WTC11 (cell line): ENCODE data around the gene TNFAIP3. TPM values are rescaled to one million over a fixed set of nuclear protein-coding genes. Genes with fewer than 3 reads are reported as not detected.

Source experiments
- ATAC-seq: fragments of 200-7000 bp; cut with Tn5 transposase; 2 replicates; pipeline ENCODE4 v1.10.0; 2021; ENCODE audit warnings: mild to moderate bottlenecking, moderate library complexity
- CTCF ChIA-PET: fragments of 300-600 bp; sonication (Branson Sonifier 250); formaldehyde crosslinking; loops from one replicate; lab custom pipeline; 2021; ENCODE audit warnings: antibody characterized with exemption; lab: Charles Lee
- POLR2A ChIA-PET: fragments of 350-600 bp; sonication (Branson Sonifier 250); formaldehyde crosslinking; loops from one replicate; lab custom pipeline; 2021; ENCODE audit warnings: antibody characterized with exemption; lab: Charles Lee
- DNase-seq: peaks from one replicate; pipeline ENCODE4 v3.0.0; 2021; ENCODE audit warnings: low spot score
- H3K27ac Mint-ChIP-seq: 2 replicates; pipeline ENCODE4 v1.8.0; 2021; ENCODE audit warnings: mixed read lengths
- H3K27me3 Mint-ChIP-seq: 2 replicates; pipeline ENCODE4 v1.8.0; 2021; ENCODE audit warnings: low read depth, mild to moderate bottlenecking, moderate library complexity, mixed read lengths
- H3K36me3 Mint-ChIP-seq: 2 replicates; pipeline ENCODE4 v1.8.0; 2021; ENCODE audit warnings: mixed read lengths
- H3K4me1 Mint-ChIP-seq: 2 replicates; pipeline ENCODE4 v1.8.0; 2022; ENCODE audit warnings: mixed read lengths
- H3K4me3 Mint-ChIP-seq: 2 replicates; pipeline ENCODE4 v1.8.0; 2021; ENCODE audit warnings: mild to moderate bottlenecking, moderate library complexity, mixed read lengths
- H3K9me3 Mint-ChIP-seq: 2 replicates; pipeline ENCODE4 v1.8.0; 2021; ENCODE audit warnings: mixed read lengths
- CREB1 ChIP-seq: sonication (generic); formaldehyde crosslinking; IDR thresholded peaks from 2 replicates; pipeline ENCODE4 v1.8.0; 2023; ENCODE audit warnings: mild to moderate bottlenecking, missing genetic modification reagents
- ELF4 ChIP-seq: sonication (generic); formaldehyde crosslinking; IDR thresholded peaks from 2 replicates; pipeline ENCODE4 v1.8.1; 2022; ENCODE audit warnings: low read depth, mild to moderate bottlenecking, moderate library complexity, missing genetic modification reagents
- KAT7 ChIP-seq: sonication (generic); formaldehyde crosslinking; IDR thresholded peaks from 2 replicates; pipeline ENCODE4 v1.8.1; 2023; ENCODE audit warnings: missing genetic modification reagents, mild to moderate bottlenecking, borderline replicate concordance
- NFYB ChIP-seq: sonication (generic); formaldehyde crosslinking; conservative IDR thresholded peaks from 2 replicates; pipeline ENCODE4 v1.8.0; 2022; ENCODE audit warnings: low read depth, missing genetic modification reagents
- SMAD3 ChIP-seq: sonication (generic); formaldehyde crosslinking; IDR thresholded peaks from 2 replicates; pipeline ENCODE4 v1.8.0; 2022; ENCODE audit warnings: missing genetic modification reagents, mild to moderate bottlenecking, borderline replicate concordance
- SP1 ChIP-seq: sonication (generic); formaldehyde crosslinking; conservative IDR thresholded peaks from 2 replicates; pipeline ENCODE4 v1.8.1; 2022; ENCODE audit warnings: missing genetic modification reagents
- TEAD1 ChIP-seq: sonication (generic); formaldehyde crosslinking; IDR thresholded peaks from 2 replicates; pipeline ENCODE4 v1.8.0; 2022; ENCODE audit warnings: mild to moderate bottlenecking, missing genetic modification reagents
- TP53 ChIP-seq: sonication (generic); formaldehyde crosslinking; IDR thresholded peaks from 2 replicates; pipeline ENCODE4 v1.8.1; 2023; ENCODE audit warnings: mild to moderate bottlenecking, missing genetic modification reagents
- ZBTB21 ChIP-seq: sonication (generic); formaldehyde crosslinking; IDR thresholded peaks from 2 replicates; pipeline ENCODE4 v1.8.1; 2023; ENCODE audit warnings: mild to moderate bottlenecking, missing genetic modification reagents, borderline replicate concordance
- ZNF232 ChIP-seq: sonication (generic); formaldehyde crosslinking; IDR thresholded peaks from 2 replicates; pipeline ENCODE4 v1.8.0; 2022; ENCODE audit warnings: mild to moderate bottlenecking, missing genetic modification reagents
- ZNF671 ChIP-seq: fragments of 250-450 bp; sonication (Bioruptor Pico); IDR thresholded peaks from 2 replicates; pipeline ENCODE4 v1.8.0; 2021; ENCODE audit warnings: mild to moderate bottlenecking
- total RNA-seq: library from RNA; stranded (reverse); gene quantifications from 3 replicates; pipeline ENCODE4 v1.2.3, GENCODE V29; 2021
- TF ChIP-seq, protein P1 (sequence below): fragments of 250-450 bp; sonication (Bioruptor Pico); IDR thresholded peaks from 2 replicates; pipeline ENCODE4 v1.9.0; 2021; ENCODE audit warnings: mild to moderate bottlenecking, borderline replicate concordance
- TF ChIP-seq, protein P2 (sequence below): sonication (generic); formaldehyde crosslinking; IDR thresholded peaks from 2 replicates; pipeline ENCODE4 v1.8.0; 2022; ENCODE audit warnings: mild to moderate bottlenecking, missing genetic modification reagents
- TF ChIP-seq, protein P3 (sequence below): fragments of 200-600 bp; IDR thresholded peaks from 2 replicates; pipeline ENCODE4 v1.8.0; 2022; ENCODE audit warnings: antibody characterized with exemption
- TF ChIP-seq, protein P4 (sequence below): sonication (generic); formaldehyde crosslinking; IDR thresholded peaks from 2 replicates; pipeline ENCODE4 v1.8.1; 2023; ENCODE audit warnings: mild to moderate bottlenecking, missing genetic modification reagents, moderate library complexity
- TF ChIP-seq, protein P5 (sequence below): sonication (generic); formaldehyde crosslinking; IDR thresholded peaks from 2 replicates; pipeline ENCODE4 v1.8.0; 2022; ENCODE audit warnings: mild to moderate bottlenecking, missing genetic modification reagents

The TNFAIP3 gene
- total RNA-seq, 1 experiment from 2014 or later = 4.2 TPM

DNA sequence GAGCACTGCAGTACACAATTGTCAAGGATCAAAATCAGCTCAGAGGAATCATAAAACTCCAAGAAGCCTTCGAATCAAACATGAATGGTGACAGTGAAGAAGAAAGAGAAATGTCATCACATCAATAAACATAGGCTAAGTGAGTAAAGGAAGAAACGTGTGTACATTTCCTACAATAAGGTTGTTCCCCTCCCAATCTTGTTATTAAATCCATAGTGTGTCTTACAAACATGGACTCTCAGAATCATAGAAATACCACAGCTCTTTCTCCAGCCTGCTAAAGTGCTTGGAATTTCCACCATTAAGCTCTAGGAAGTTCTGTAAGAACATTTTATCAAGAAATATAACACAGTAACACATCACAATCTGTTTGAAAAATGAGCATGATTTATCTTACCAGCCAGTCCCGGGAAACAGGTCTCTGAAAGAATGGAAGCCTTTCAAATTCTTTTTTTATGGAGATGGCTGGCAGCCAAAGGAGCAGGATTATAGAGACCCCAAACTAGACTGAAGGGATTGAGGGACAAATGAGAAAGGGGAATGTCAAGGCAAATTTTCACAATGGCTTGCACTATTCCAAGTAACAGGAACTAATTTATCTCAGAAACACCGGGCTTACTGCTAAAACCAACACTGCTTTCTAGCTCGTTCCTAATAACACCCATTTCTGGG lies 4.5 kb upstream of the TNFAIP3 start:
- ChIA-PET POLR2A (interaction anchor here (0.7 kb wide), 1 partner anchor 244 kb away, joined by 4 read pairs; no protein-coding TSS in a partner anchor), CTCF (no interaction called here)
- DNase-seq (no peak), ATAC-seq (no peak)
- TF ChIP-seq, protein P1, sequence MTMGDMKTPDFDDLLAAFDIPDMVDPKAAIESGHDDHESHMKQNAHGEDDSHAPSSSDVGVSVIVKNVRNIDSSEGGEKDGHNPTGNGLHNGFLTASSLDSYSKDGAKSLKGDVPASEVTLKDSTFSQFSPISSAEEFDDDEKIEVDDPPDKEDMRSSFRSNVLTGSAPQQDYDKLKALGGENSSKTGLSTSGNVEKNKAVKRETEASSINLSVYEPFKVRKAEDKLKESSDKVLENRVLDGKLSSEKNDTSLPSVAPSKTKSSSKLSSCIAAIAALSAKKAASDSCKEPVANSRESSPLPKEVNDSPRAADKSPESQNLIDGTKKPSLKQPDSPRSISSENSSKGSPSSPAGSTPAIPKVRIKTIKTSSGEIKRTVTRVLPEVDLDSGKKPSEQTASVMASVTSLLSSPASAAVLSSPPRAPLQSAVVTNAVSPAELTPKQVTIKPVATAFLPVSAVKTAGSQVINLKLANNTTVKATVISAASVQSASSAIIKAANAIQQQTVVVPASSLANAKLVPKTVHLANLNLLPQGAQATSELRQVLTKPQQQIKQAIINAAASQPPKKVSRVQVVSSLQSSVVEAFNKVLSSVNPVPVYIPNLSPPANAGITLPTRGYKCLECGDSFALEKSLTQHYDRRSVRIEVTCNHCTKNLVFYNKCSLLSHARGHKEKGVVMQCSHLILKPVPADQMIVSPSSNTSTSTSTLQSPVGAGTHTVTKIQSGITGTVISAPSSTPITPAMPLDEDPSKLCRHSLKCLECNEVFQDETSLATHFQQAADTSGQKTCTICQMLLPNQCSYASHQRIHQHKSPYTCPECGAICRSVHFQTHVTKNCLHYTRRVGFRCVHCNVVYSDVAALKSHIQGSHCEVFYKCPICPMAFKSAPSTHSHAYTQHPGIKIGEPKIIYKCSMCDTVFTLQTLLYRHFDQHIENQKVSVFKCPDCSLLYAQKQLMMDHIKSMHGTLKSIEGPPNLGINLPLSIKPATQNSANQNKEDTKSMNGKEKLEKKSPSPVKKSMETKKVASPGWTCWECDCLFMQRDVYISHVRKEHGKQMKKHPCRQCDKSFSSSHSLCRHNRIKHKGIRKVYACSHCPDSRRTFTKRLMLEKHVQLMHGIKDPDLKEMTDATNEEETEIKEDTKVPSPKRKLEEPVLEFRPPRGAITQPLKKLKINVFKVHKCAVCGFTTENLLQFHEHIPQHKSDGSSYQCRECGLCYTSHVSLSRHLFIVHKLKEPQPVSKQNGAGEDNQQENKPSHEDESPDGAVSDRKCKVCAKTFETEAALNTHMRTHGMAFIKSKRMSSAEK (CRISPR knock-in tag) = no peak
- no peak for TF ChIP-seq CREB1
- TF ChIP-seq, protein P2, sequence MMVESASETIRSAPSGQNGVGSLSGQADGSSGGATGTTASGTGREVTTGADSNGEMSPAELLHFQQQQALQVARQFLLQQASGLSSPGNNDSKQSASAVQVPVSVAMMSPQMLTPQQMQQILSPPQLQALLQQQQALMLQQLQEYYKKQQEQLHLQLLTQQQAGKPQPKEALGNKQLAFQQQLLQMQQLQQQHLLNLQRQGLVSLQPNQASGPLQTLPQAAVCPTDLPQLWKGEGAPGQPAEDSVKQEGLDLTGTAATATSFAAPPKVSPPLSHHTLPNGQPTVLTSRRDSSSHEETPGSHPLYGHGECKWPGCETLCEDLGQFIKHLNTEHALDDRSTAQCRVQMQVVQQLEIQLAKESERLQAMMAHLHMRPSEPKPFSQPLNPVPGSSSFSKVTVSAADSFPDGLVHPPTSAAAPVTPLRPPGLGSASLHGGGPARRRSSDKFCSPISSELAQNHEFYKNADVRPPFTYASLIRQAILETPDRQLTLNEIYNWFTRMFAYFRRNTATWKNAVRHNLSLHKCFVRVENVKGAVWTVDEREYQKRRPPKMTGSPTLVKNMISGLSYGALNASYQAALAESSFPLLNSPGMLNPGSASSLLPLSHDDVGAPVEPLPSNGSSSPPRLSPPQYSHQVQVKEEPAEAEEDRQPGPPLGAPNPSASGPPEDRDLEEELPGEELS (CRISPR knock-in tag) = no peak
- no peak for TF ChIP-seq ZNF671 (CRISPR knock-in tag)
- TF ChIP-seq ZBTB21 (CRISPR knock-in tag) = no peak
- TF ChIP-seq, protein P3, sequence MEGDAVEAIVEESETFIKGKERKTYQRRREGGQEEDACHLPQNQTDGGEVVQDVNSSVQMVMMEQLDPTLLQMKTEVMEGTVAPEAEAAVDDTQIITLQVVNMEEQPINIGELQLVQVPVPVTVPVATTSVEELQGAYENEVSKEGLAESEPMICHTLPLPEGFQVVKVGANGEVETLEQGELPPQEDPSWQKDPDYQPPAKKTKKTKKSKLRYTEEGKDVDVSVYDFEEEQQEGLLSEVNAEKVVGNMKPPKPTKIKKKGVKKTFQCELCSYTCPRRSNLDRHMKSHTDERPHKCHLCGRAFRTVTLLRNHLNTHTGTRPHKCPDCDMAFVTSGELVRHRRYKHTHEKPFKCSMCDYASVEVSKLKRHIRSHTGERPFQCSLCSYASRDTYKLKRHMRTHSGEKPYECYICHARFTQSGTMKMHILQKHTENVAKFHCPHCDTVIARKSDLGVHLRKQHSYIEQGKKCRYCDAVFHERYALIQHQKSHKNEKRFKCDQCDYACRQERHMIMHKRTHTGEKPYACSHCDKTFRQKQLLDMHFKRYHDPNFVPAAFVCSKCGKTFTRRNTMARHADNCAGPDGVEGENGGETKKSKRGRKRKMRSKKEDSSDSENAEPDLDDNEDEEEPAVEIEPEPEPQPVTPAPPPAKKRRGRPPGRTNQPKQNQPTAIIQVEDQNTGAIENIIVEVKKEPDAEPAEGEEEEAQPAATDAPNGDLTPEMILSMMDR = no peak
- TF ChIP-seq KAT7 = no peak
- TF ChIP-seq NFYB (CRISPR knock-in tag) = no peak
- TF ChIP-seq SMAD3 (CRISPR knock-in tag) = no peak
- TF ChIP-seq, protein P4, sequence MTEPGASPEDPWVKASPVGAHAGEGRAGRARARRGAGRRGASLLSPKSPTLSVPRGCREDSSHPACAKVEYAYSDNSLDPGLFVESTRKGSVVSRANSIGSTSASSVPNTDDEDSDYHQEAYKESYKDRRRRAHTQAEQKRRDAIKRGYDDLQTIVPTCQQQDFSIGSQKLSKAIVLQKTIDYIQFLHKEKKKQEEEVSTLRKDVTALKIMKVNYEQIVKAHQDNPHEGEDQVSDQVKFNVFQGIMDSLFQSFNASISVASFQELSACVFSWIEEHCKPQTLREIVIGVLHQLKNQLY = no peak
- TF ChIP-seq, protein P5, sequence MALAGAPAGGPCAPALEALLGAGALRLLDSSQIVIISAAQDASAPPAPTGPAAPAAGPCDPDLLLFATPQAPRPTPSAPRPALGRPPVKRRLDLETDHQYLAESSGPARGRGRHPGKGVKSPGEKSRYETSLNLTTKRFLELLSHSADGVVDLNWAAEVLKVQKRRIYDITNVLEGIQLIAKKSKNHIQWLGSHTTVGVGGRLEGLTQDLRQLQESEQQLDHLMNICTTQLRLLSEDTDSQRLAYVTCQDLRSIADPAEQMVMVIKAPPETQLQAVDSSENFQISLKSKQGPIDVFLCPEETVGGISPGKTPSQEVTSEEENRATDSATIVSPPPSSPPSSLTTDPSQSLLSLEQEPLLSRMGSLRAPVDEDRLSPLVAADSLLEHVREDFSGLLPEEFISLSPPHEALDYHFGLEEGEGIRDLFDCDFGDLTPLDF = no peak
- TF ChIP-seq TP53 (CRISPR knock-in tag) = no peak
- no peak for TF ChIP-seq TEAD1 (CRISPR knock-in tag)
- no peak for TF ChIP-seq ZNF232
- no peak for TF ChIP-seq ELF4
- no peak for TF ChIP-seq SP1 (CRISPR knock-in tag)
- Mint-ChIP-seq H3K36me3 (0 out of 2 replicates have a peak, but pooled peaks cover under 1% of the 10 kb centered on the region), H3K27ac (no peak overlapping the region), H3K4me1 (peaks cover 44% of the 10 kb centered on the region), H3K27me3 (peaks cover 11% of the 10 kb centered on the region), H3K9me3 (peaks cover 1% of the 10 kb centered on the region), H3K4me3 (no peak overlapping the region)
